ENCODE measurements around the gene SYNM.

Gene SYNM

GRCh38 chr15:99098991-99099390 lies 5.9 kb upstream of the SYNM start:
- no peak for TF ChIP-seq CSRNP3 (CRISPR knock-in tag; IDR thresholded peaks at IDR 0.05)
- ATAC-seq, result no peak

GRCh38 chr15:99099661-99100060 lies 5.2 kb upstream of the SYNM start:
- ATAC-seq, result no peak
- TF ChIP-seq RARB (CRISPR knock-in tag; IDR thresholded peaks at IDR 0.05), result no peak
- TF ChIP-seq TCF4 (CRISPR knock-in tag; IDR thresholded peaks at IDR 0.05; ENCODE audit: borderline replicate concordance), result no peak
- TF ChIP-seq TSHZ2 (CRISPR knock-in tag; IDR thresholded peaks at IDR 0.05), result no peak
- TF ChIP-seq SNAI2 (CRISPR knock-in tag; IDR thresholded peaks at IDR 0.05), result no peak
- TF ChIP-seq CREB5 (CRISPR knock-in tag; IDR thresholded peaks at IDR 0.05; ENCODE audit: low read depth), result no peak
- no peak for TF ChIP-seq PATZ1 (CRISPR knock-in tag; IDR thresholded peaks at IDR 0.05; ENCODE audit: borderline replicate concordance)
- TF ChIP-seq POU6F1 (CRISPR knock-in tag; IDR thresholded peaks at IDR 0.05; ENCODE audit: borderline replicate concordance, low read depth), result no peak
- TF ChIP-seq ZFP30 (CRISPR knock-in tag; IDR thresholded peaks at IDR 0.05), result no peak
- TF ChIP-seq ZC3H10 (CRISPR knock-in tag; IDR thresholded peaks at IDR 0.05), result no peak
- no peak for TF ChIP-seq GLIS3 (CRISPR knock-in tag; IDR thresholded peaks at IDR 0.05)
- no peak for TF ChIP-seq ZNF70 (CRISPR knock-in tag; IDR thresholded peaks at IDR 0.05)
- no peak for TF ChIP-seq TOX (CRISPR knock-in tag; IDR thresholded peaks at IDR 0.05; ENCODE audit: borderline replicate concordance)
- TF ChIP-seq OSR1 (CRISPR knock-in tag; IDR thresholded peaks at IDR 0.05), result no peak
- TF ChIP-seq PPARA (CRISPR knock-in tag; IDR thresholded peaks at IDR 0.05; ENCODE audit: borderline replicate concordance), result no peak
- no peak for TF ChIP-seq CSRNP3 (CRISPR knock-in tag; IDR thresholded peaks at IDR 0.05)
- TF ChIP-seq ESRRG (CRISPR knock-in tag; IDR thresholded peaks at IDR 0.05), result no peak
- TF ChIP-seq ZFP3 (CRISPR knock-in tag; IDR thresholded peaks at IDR 0.05), result no peak
- TF ChIP-seq ZNF8 (CRISPR knock-in tag; IDR thresholded peaks at IDR 0.05), result no peak
- TF ChIP-seq CSDC2 (CRISPR knock-in tag; IDR thresholded peaks at IDR 0.05), result no peak
- no peak for TF ChIP-seq ZNF565 (CRISPR knock-in tag; conservative IDR thresholded peaks at IDR 0.05; ENCODE audit: low read depth)

Data from SK-N-SH treated with all-trans-retinoic acid at 6 μM for 48 hours (cell line).